Testis (tissue), 2 donors: Measurements from ENCODE around the gene CNIH1.

ENCODE experiments used
- CTCF ChIP-seq, 3 experiments: fragments of 450-650 bp in 2 of 3; fragments of 200-600 bp in 1 of 3; sonication (generic) in 1 of 3; IDR thresholded peaks; one replicate each; pipeline ENCODE4 v1.5.1; 2016 to 2019; ENCODE audit warnings: antibody characterized with exemption in 3 of 3, mild to moderate bottlenecking in 2 of 3, moderate library complexity in 1 of 3
- POLR2A ChIP-seq: fragments of 450-650 bp; IDR thresholded peaks from one replicate; pipeline ENCODE4 v1.6.1; 2017; ENCODE audit warnings: antibody characterized with exemption, mild to moderate bottlenecking, moderate library complexity

GRCh38 chr14:54395716-54396115 lies 45.5 kb downstream of the CNIH1 start:
- no peak for TF ChIP-seq CTCF (IDR thresholded peaks at IDR 0.05)
- TF ChIP-seq POLR2A = no peak
